Upper lobe of left lung (tissue), 4 donors: Measurements from ENCODE around the gene ARX.

Experiments used
- CTCF ChIP-seq, 6 experiments: fragments of 450-650 bp in 4 of 6; fragments of 200-600 bp in 2 of 6; sonication (generic) in 2 of 6; IDR thresholded peaks; one replicate each; pipeline ENCODE4 v1.5.1; 2016 to 2019; ENCODE audit warnings: antibody characterized with exemption in 6 of 6
- EP300 ChIP-seq, 4 donors: sonication (generic); formaldehyde crosslinking; IDR thresholded peaks; one replicate each; pipeline ENCODE4 v1.5.1; 2017; ENCODE audit warnings: antibody characterized with exemption in 4 of 4, control low read depth in 2 of 4
- POLR2A ChIP-seq, 4 donors: fragments of 450-650 bp; IDR thresholded peaks; one replicate each; pipeline ENCODE4 v1.5.1; 2016 to 2017; ENCODE audit warnings: antibody characterized with exemption in 4 of 4, mild to moderate bottlenecking in 2 of 4
- POLR2AphosphoS5 ChIP-seq, 2 donors: sonication (generic); formaldehyde crosslinking; IDR thresholded peaks; one replicate each; pipeline ENCODE4 v1.5.1; 2017; ENCODE audit warnings: antibody characterized with exemption in 2 of 2

- no peak for TF ChIP-seq EP300 (IDR thresholded peaks at IDR 0.05)
- no peak for TF ChIP-seq CTCF (IDR thresholded peaks at IDR 0.05)
- no peak for TF ChIP-seq POLR2A (IDR thresholded peaks at IDR 0.05)
- no peak for TF ChIP-seq POLR2AphosphoS5 (IDR thresholded peaks at IDR 0.05)
Observed at GRCh38 chrX:25009407-25009806, 6.4 kb downstream of the ARX start.
